ENCODE measurements around the gene COL4A2. TPM values are rescaled to one million over a fixed set of nuclear protein-coding genes. Genes with fewer than 3 reads are reported as not detected.

COL4A2 gene
- total RNA-seq, 2 experiments from 2014 or later: not detected

DNA sequence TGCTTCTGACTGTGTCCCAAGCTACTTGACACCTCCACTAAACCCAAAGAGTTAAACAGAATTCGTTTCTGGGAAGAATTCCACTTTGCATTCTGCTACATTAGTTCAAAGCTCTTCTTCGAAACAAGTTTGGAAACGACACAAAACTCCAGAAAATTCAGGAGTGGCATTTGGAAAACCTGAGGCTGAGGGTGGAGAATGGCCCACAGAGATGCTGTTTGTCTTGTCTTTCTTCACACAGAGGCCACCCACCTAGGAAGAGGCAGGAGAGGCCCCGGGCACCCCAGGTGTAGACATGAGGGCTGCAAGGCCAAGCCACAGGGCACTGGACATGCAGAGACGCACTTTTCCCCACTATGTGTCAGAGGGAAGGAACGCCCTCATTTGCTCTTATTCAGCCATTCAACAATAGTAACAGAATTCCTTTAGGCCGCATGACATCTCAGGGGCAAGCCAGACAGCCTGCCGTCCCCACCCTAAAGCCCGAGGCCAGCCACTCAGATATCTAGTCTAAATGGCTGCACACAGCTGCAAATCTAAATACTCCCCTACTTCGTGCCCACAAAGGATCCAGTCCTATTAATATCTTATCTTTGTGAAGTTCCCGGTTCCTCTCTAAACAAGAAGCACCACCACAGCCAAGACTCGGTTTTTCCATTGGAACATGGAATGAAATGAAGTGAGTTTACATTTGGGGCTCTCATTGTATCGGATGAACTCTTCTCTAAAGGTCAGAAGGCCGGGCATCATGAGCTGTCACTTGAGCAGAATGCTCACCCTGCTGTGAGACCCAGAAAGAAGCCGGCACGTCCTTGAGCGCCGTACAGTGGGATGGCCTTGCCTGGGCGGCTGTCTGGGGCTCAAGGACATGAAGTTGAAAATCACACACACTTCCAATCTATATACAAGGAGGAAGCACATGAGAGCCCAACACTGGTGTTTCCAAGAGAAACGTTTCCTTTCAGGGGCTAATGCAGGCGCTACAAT lies 20.0 kb upstream of the COL4A2 start:
- ChIA-PET POLR2A (no interaction called here), CTCF (no interaction called here)
- DNase-seq: no peak
- H3K27ac Mint-ChIP-seq: no peak overlapping the region
- H3K36me3 Mint-ChIP-seq (ENCODE audit: low read depth): no peaks in the 10 kb centered on the region
- H3K9me3 Mint-ChIP-seq: no peaks in the 10 kb centered on the region
- no peak overlapping the region for H3K4me3 Mint-ChIP-seq
- H3K4me1 Mint-ChIP-seq: no peaks in the 10 kb centered on the region
- H3K27me3 Mint-ChIP-seq: peaks cover 7% of the 10 kb centered on the region

DNA sequence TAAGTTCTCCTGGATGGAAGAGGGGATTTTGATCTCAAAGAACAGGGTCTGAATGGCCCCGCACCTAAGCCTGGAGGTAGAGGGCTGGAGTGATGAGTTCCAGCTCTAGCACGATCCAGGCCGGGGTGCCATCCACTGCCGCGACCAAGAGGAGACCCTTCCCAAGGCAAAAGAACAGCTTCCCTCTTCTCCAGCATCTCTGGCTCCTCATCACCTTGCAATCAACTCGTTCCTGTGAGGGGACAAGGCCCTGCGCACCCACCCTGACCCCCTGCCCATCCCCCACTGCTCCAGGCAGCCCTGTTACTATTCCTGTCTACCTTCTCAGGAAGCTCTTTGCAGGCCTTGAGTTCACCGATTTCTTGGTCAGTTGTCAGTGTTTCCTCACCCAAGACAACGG lies 17.9 kb upstream of the COL4A2 start:
- Mint-ChIP-seq H3K36me3 (ENCODE audit: low read depth) (no peaks in the 10 kb centered on the region), H3K4me3 (no peak overlapping the region), H3K4me1 (no peaks in the 10 kb centered on the region), H3K27ac (no peak overlapping the region), H3K9me3 (no peaks in the 10 kb centered on the region), H3K27me3 (peaks cover 11% of the 10 kb centered on the region)
- DNase-seq: no peak
- POLR2A ChIA-PET: no interaction called here
- CTCF ChIA-PET: no interaction called here

DNA sequence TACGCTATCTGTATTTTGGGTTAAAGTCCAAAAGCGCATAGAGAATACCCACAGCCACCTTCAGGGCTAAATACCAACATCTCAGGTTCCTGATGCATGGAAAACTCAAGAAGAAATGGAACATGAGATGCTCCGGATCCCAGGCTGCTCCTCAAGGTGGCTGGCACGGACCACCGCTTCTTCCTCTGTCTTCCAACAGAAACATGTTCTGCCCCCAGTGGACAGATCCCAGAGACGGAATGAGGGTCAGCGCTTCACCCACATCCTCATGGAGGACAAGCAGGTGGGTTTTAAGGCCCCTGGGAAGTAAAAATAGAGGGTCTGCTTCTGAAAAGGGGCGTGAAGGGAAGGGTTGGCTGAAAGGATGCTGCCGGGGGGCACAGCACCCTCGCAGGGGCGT lies 17.4 kb upstream of the COL4A2 start:
- Mint-ChIP-seq H3K36me3 (ENCODE audit: low read depth) (no peaks in the 10 kb centered on the region), H3K9me3 (no peaks in the 10 kb centered on the region), H3K27ac (no peak overlapping the region), H3K27me3 (peaks cover 13% of the 10 kb centered on the region), H3K4me3 (no peak overlapping the region), H3K4me1 (no peaks in the 10 kb centered on the region)
- DNase-seq: no peak
- ChIA-PET CTCF (no interaction called here), POLR2A (no interaction called here)

DNA sequence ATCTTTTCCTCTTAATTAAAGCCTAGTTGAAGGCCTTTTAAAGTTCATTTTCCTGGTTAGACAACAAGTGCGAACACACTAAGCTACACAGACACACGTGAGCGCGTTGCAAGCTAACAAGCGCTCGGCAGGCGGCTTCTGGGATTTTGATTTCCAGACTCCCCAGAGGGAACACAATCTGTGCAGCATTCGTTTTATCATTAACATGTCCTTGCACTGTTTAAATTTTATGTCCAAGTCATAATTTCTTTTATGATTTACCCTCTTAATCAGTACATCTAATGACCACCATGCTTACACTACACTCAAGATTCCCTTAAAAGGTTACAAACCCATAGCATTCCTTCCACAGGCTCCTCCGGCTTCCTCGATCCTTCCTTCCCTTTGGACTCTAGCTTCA lies 16.9 kb upstream of the COL4A2 start:
- CTCF ChIA-PET: no interaction called here
- H3K27ac Mint-ChIP-seq: no peak overlapping the region
- no peak overlapping the region for H3K4me3 Mint-ChIP-seq
- H3K36me3 Mint-ChIP-seq (ENCODE audit: low read depth): no peaks in the 10 kb centered on the region
- no peaks in the 10 kb centered on the region for H3K4me1 Mint-ChIP-seq
- POLR2A ChIA-PET: no interaction called here
- H3K27me3 Mint-ChIP-seq: peaks cover 15% of the 10 kb centered on the region
- DNase-seq: no peak
- H3K9me3 Mint-ChIP-seq: no peaks in the 10 kb centered on the region

DNA sequence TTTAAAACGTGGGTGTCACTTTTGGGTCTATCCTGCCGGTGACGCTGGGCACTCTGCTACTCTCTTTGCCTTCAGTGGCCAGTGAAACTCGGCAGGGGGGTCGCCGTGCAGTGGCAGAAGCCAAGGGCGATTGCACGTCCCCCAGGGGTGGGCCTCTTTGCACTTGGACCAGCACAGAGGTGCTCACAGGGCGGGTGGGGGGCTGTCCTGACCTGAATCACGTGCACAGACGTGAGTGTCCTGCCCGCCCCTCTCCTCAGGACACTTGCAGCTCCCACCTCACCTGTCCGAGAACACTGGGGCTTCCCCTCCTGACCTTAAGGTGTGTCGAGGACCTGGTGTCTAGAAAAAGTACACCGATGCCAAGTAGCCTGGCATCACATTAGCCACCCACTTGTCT lies 16.3 kb upstream of the COL4A2 start:
- no peaks in the 10 kb centered on the region for H3K9me3 Mint-ChIP-seq
- H3K4me1 Mint-ChIP-seq: no peaks in the 10 kb centered on the region
- POLR2A ChIA-PET: no interaction called here
- no peak overlapping the region for H3K27ac Mint-ChIP-seq
- no peak overlapping the region for H3K4me3 Mint-ChIP-seq
- peaks cover 17% of the 10 kb centered on the region for H3K27me3 Mint-ChIP-seq
- CTCF ChIA-PET: no interaction called here
- no peaks in the 10 kb centered on the region for H3K36me3 Mint-ChIP-seq (ENCODE audit: low read depth)
- DNase-seq: no peak

DNA sequence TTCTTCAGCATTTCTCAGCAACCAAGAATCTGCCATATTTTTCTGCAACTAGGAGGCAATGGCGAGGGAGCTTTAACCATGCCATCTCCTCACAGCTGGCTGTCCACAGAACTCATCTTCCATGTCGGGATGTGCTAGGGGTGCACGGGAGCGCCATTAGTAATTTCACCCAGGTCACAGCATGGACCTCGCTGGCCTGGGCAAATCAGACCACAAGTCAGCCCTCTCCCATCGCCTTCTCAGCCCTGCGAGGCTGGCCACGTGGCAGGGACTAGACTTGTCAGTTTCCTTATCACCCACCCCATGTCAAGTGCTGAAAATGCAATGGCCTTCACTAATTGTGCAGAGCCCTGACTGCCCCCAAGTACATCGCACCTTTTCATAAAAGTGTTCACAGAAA lies 15.8 kb upstream of the COL4A2 start:
- Mint-ChIP-seq H3K27me3 (peaks cover 21% of the 10 kb centered on the region), H3K27ac (no peak overlapping the region), H3K9me3 (no peaks in the 10 kb centered on the region), H3K4me3 (no peak overlapping the region), H3K36me3 (ENCODE audit: low read depth) (no peaks in the 10 kb centered on the region), H3K4me1 (no peaks in the 10 kb centered on the region)
- no peak for DNase-seq
- ChIA-PET POLR2A (no interaction called here), CTCF (interaction anchor here (0.6 to 1.0 kb wide), 2 partner anchors 15 to 1936 kb away, joined by 3 to 4 read pairs; no protein-coding TSS in a partner anchor)

DNA sequence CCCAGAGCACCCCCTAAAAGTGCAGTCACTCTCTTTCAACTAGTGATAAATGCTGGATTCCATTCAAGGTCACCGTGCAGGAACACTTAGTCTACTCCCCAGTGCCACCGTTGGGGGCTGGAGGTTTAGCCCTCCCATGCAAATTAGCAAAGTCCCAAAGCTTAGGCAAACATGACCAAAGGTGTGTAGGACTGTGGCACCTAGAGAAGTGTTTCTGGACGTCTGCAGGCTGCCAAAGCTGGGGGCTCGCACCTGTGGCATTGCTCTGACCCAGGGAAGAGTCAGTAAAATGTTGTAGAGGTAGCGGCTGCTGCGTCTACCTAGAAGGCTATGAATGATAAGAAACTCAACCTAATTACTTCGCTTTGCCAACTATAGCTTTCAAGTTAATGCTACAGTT lies 14.0 kb upstream of the COL4A2 start:
- CTCF ChIA-PET: no interaction called here
- no peaks in the 10 kb centered on the region for H3K4me1 Mint-ChIP-seq
- H3K4me3 Mint-ChIP-seq: no peak overlapping the region
- no peak for DNase-seq
- POLR2A ChIA-PET: no interaction called here
- no peaks in the 10 kb centered on the region for H3K9me3 Mint-ChIP-seq
- H3K27me3 Mint-ChIP-seq: peaks cover 27% of the 10 kb centered on the region
- no peaks in the 10 kb centered on the region for H3K36me3 Mint-ChIP-seq (ENCODE audit: low read depth)
- H3K27ac Mint-ChIP-seq: no peak overlapping the region

DNA sequence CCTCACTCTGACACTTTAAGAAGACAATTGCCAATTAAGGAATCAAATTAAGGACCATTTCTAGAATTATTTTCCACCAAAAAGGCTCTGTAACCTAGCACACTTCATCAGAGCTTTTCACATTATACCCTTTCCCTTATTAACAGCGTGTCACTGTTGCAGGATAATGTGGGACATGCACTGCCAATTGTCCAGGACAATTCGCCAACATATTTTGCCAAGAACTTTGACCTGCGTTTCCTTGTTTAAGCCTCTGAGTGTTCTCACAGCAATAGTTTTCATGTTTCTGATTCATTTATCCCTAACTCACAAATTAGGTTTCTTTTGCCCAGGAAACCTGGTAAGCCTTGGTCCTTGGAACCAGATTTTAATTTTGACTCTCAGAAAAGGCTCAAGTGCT lies 13.4 kb upstream of the COL4A2 start:
- Mint-ChIP-seq H3K36me3 (ENCODE audit: low read depth) (no peaks in the 10 kb centered on the region), H3K27ac (no peak overlapping the region), H3K27me3 (peaks cover 33% of the 10 kb centered on the region), H3K9me3 (no peaks in the 10 kb centered on the region), H3K4me3 (no peak overlapping the region), H3K4me1 (peaks cover 3% of the 10 kb centered on the region)
- no peak for DNase-seq
- ChIA-PET CTCF (no interaction called here), POLR2A (no interaction called here)

DNA sequence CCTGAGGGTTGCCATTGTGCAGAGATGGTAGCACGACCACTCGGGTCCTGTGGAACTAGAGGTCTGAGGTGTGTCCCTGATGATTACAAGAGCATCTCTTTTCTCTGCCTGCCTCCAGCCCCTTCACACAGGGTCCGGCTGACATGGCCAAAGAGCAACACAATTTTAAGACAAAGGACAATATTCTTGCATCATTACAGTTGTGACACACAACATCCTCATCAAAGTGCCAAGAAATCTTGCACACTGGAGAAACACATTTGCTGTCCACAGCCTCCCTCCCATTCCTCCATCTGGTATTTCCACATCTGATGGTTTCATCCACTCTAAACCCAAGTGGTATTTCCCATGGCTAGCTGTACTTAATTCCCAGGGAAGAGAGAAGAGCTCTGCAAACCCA lies 12.9 kb upstream of the COL4A2 start:
- Mint-ChIP-seq H3K9me3 (no peaks in the 10 kb centered on the region), H3K36me3 (ENCODE audit: low read depth) (no peaks in the 10 kb centered on the region), H3K27ac (no peak overlapping the region), H3K27me3 (peaks cover 37% of the 10 kb centered on the region), H3K4me1 (peaks cover 3% of the 10 kb centered on the region), H3K4me3 (no peak overlapping the region)
- POLR2A ChIA-PET: no interaction called here
- DNase-seq: no peak
- CTCF ChIA-PET: no interaction called here

DNA sequence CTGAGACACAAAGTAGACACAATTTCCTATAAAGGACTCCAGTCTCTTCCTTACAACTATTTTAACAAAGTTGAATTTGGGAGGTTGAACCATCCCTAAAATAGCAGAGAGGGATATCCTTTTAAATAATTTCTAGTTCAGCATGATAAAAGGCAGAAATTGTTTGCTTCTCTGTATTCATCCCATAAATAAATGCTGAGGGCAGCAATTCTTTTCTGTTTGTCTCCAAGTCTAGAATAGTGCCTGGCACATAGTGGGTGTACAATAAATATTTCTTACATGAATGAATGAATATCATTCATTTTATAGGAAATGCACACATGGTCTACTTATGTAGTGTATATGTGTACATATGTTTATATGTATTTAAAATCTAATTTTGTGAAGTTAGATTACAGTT lies 12.5 kb upstream of the COL4A2 start:
- Mint-ChIP-seq H3K9me3 (no peaks in the 10 kb centered on the region), H3K36me3 (ENCODE audit: low read depth) (no peaks in the 10 kb centered on the region), H3K4me1 (peaks cover 3% of the 10 kb centered on the region), H3K27ac (no peak overlapping the region), H3K4me3 (no peak overlapping the region), H3K27me3 (peaks cover 39% of the 10 kb centered on the region)
- ChIA-PET CTCF (no interaction called here), POLR2A (no interaction called here)
- DNase-seq: no peak

DNA sequence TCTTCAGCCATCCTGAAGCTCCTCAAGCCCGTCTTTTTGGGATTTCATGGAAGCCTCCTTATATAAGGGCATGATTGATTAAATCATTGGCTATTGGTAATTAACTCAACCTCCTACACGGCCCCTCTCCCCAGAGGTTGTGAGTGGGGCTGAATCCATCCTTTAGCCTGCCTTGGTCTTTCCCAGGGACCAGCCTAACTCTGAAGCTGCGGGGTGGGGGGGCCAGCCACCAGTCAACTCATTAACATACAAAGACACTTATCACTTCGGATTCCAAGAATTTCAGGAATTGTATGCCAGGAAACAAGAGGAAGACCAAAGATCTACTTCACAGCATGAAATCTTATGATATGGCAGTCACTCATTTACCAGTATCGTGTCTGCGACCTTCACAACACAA lies 10.1 kb upstream of the COL4A2 start:
- peaks cover 51% of the 10 kb centered on the region for H3K27me3 Mint-ChIP-seq
- ChIA-PET CTCF (no interaction called here), POLR2A (no interaction called here)
- no peaks in the 10 kb centered on the region for H3K9me3 Mint-ChIP-seq
- no peak overlapping the region for H3K27ac Mint-ChIP-seq
- H3K36me3 Mint-ChIP-seq (ENCODE audit: low read depth): no peaks in the 10 kb centered on the region
- H3K4me1 Mint-ChIP-seq: peaks cover 3% of the 10 kb centered on the region
- no peak overlapping the region for H3K4me3 Mint-ChIP-seq
- no peak for DNase-seq

DNA sequence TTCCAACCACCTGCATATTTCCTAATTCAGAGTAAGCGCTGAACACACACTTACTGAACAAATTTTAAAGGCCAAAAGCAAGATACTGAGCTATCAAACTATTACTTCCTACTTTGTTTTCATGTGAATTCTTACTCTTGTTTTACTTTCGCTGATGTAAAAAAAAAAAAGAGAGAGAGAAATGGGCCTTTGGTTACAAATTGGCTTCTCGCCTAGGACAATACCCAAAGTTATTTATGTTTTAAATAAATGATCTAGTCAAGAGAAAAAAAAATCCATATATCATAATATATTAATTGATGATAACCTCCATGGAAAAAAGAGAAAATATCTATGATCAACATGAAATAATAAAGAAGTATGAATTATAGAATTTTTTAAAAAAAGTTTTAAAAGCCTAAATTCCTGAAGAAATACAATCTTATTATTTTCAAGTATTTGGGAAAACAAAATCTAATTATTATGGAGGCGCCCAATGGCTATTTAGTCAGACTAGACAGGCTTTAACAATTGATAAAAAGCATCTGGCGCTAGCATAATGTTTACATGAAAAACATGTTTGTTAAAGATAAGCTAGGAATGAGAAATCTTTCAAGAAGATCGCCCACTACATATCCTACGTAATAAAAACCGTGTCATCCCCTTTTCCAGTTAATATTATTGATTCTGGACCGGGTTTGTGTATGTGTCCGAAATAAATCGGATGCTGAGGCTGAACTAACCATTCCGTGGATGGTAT lies 9.1 kb upstream of the COL4A2 start:
- Mint-ChIP-seq H3K27me3 (peaks cover 56% of the 10 kb centered on the region), H3K4me3 (no peak overlapping the region), H3K36me3 (ENCODE audit: low read depth) (no peaks in the 10 kb centered on the region), H3K4me1 (peaks cover 3% of the 10 kb centered on the region), H3K9me3 (no peaks in the 10 kb centered on the region), H3K27ac (no peak overlapping the region)
- DNase-seq: no peak
- ChIA-PET CTCF (no interaction called here), POLR2A (no interaction called here)

DNA sequence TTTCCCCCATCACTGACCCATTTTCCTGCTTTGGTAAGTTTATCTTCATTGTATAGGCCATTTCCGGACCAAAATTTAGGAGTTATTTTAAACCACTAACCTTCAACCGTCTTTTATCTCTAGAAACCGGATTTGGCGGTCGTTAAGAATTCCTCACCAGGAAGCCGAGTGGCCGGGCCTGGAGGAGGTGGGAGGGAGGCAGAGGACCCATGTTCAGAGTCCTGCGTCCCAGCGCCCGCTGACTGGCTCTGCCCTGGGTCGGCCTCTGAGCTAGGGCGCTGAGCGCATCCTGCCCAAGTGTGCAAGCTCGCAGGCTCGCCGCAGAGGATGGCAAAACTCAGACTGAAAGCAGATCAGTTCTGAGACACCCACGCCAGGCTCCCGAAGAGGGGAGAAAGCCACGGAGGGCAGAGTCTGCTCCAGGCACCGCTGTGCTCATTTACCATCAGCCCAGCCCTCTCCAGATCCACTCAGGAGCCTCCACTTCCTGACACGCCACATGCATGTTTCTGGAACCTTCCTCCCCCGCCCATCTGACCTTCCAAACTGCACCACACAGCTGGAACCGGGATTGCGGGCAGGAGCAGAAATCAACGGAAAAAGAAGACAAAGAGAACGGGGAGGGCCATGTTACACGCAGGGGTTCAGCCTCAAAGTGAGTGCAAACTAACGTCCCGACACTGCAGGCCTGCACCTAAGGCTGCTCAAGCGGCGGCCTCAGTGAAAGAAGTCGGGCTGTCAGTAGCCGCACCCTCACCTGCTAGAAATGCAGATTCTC lies 8.4 kb upstream of the COL4A2 start:
- Mint-ChIP-seq H3K4me1 (peaks cover 3% of the 10 kb centered on the region), H3K4me3 (no peak overlapping the region), H3K27me3 (peaks cover 58% of the 10 kb centered on the region), H3K9me3 (no peaks in the 10 kb centered on the region), H3K36me3 (ENCODE audit: low read depth) (no peaks in the 10 kb centered on the region), H3K27ac (no peak overlapping the region)
- no peak for DNase-seq
- CTCF ChIA-PET: no interaction called here
- POLR2A ChIA-PET: no interaction called here

Data from activated CD4-positive, alpha-beta T cell treated with anti-CD3 and anti-CD28 coated beads, Interleukin-2, amount 10 ng/mL, durations not matched to agents 7 days and 5 days (primary cell).